NT2/D1 (cell line): Measurements from ENCODE around the gene SLC35D2.
A peak's percentile ranks its signal among the peaks of the same experiment; 100 is the strongest.

Experiments
- DNase-seq: peaks from one replicate; pipeline ENCODE4 v3.0.0-alpha.2; 2011; ENCODE audit warnings: low read depth, low spot score
- H3K27me3 ChIP-seq: 2 replicates; pipeline ENCODE4 v1.6.0; 2011; ENCODE audit warnings: mild to moderate bottlenecking; ENCODE audit not compliant: insufficient read length, insufficient read depth
- H3K36me3 ChIP-seq: 2 replicates; pipeline ENCODE4 v1.6.1; 2011; ENCODE audit warnings: mild to moderate bottlenecking, low read length, mixed read lengths; ENCODE audit not compliant: insufficient read depth, insufficient read length
- H3K4me1 ChIP-seq: 2 replicates; pipeline ENCODE4 v1.5.1; 2011; ENCODE audit not compliant: insufficient read depth, insufficient read length
- H3K4me3 ChIP-seq: 2 replicates; pipeline ENCODE4 v1.5.1; 2011; ENCODE audit warnings: low read depth; ENCODE audit not compliant: insufficient read length
- H3K9ac ChIP-seq: 2 replicates; pipeline ENCODE4 v1.6.0; 2011; ENCODE audit warnings: low read depth; ENCODE audit not compliant: insufficient read length
- H3K9me3 ChIP-seq: 2 replicates; pipeline ENCODE4 v1.5.1; 2011; ENCODE audit warnings: mild to moderate bottlenecking, low read length; ENCODE audit not compliant: insufficient read depth
- SUZ12 ChIP-seq: IDR thresholded peaks from 2 replicates; pipeline ENCODE4 v1.6.1; 2011; ENCODE audit not compliant: insufficient read length, insufficient read depth; ENCODE audit errors: extremely low read depth
- YY1 ChIP-seq: IDR thresholded peaks from 2 replicates; pipeline ENCODE4 v1.6.1; 2011; ENCODE audit not compliant: insufficient read length, insufficient read depth
- ZNF274 ChIP-seq: IDR thresholded peaks from 2 replicates; pipeline ENCODE4 v1.6.1; 2011; ENCODE audit warnings: mild to moderate bottlenecking, low read depth, low read length

SLC35D2 gene

GRCh38 chr9:96394832-96395496, 11.5 kb upstream of the SLC35D2 start:
- Histone ChIP-seq H3K36me3 (peaks cover 79% of the 10 kb centered on the region), H3K9ac (no peak overlapping the region), H3K4me1 (no peaks in the 10 kb centered on the region), H3K4me3 (no peak overlapping the region), H3K9me3 (no peaks in the 10 kb centered on the region), H3K27me3 (no peaks in the 10 kb centered on the region)
- TF ChIP-seq ZNF274 (no peak), YY1 (no peak), SUZ12 (no peak)
- DNase-seq: no peak

- H3K36me3 ChIP-seq: peaks cover 90% of the 10 kb centered on the region
- H3K9ac ChIP-seq: no peak overlapping the region
- H3K4me3 ChIP-seq: no peak overlapping the region
- H3K27me3 ChIP-seq: no peaks in the 10 kb centered on the region
- H3K4me1 ChIP-seq: no peaks in the 10 kb centered on the region
- no peaks in the 10 kb centered on the region for H3K9me3 ChIP-seq
- TF ChIP-seq YY1: no peak
- TF ChIP-seq SUZ12: no peak
- no peak for TF ChIP-seq ZNF274
- no peak for DNase-seq
Observed at GRCh38 chr9:96392263-96392662, 8.8 kb upstream of the SLC35D2 start.

- H3K9me3 ChIP-seq: no peaks in the 10 kb centered on the region
- no peaks in the 10 kb centered on the region for H3K27me3 ChIP-seq
- H3K9ac ChIP-seq: no peak overlapping the region
- H3K4me3 ChIP-seq: no peak overlapping the region
- no peaks in the 10 kb centered on the region for H3K4me1 ChIP-seq
- H3K36me3 ChIP-seq: peaks cover 92% of the 10 kb centered on the region
- DNase-seq: no peak
- TF ChIP-seq YY1 (no peak), ZNF274 (no peak), SUZ12 (no peak)
Observed at GRCh38 chr9:96391021-96391765, 7.7 kb upstream of the SLC35D2 start.

GRCh38 chr9:96388144-96388543, 4.6 kb upstream of the SLC35D2 start:
- H3K36me3 ChIP-seq: peaks cover 77% of the 10 kb centered on the region

GRCh38 chr9:96386157-96386556, 2.6 kb upstream of the SLC35D2 start:
- TF ChIP-seq ZNF274: no peak
- no peak for TF ChIP-seq SUZ12
- TF ChIP-seq YY1: no peak
- Histone ChIP-seq H3K36me3 (peaks cover 64% of the 10 kb centered on the region), H3K9me3 (no peaks in the 10 kb centered on the region), H3K4me1 (no peaks in the 10 kb centered on the region), H3K27me3 (no peaks in the 10 kb centered on the region), H3K4me3 (no peak overlapping the region), H3K9ac (no peak overlapping the region)
- DNase-seq: no peak

More at GRCh38 chr9:96388144-96388543, 4.6 kb upstream of the SLC35D2 start:
- no peaks in the 10 kb centered on the region for H3K9me3 ChIP-seq
- TF ChIP-seq SUZ12 (no peak), YY1 (no peak)
- H3K9ac ChIP-seq: no peak overlapping the region
- no peaks in the 10 kb centered on the region for H3K4me1 ChIP-seq
- no peak overlapping the region for H3K4me3 ChIP-seq
- no peaks in the 10 kb centered on the region for H3K27me3 ChIP-seq
- no peak for DNase-seq

GRCh38 chr9:96382839-96383164, 709 bp downstream of the SLC35D2 start:
- Histone ChIP-seq H3K4me3 (peak overlapping the region; percentile 49), H3K4me1 (no peaks in the 10 kb centered on the region), H3K27me3 (no peaks in the 10 kb centered on the region), H3K9ac (peak overlapping the region; percentile 69), H3K36me3 (peaks cover 43% of the 10 kb centered on the region), H3K9me3 (no peaks in the 10 kb centered on the region)
- TF ChIP-seq ZNF274: no peak
- TF ChIP-seq YY1: no peak
- TF ChIP-seq SUZ12: no peak
- no peak for DNase-seq

GRCh38 chr9:96382175-96382574, 1.3 kb downstream of the SLC35D2 start:
- TF ChIP-seq ZNF274 (no peak), YY1 (no peak), SUZ12 (no peak)
- H3K4me1 ChIP-seq: no peaks in the 10 kb centered on the region
- H3K9me3 ChIP-seq: no peaks in the 10 kb centered on the region
- no peak overlapping the region for H3K4me3 ChIP-seq
- H3K9ac ChIP-seq: no peak overlapping the region
- DNase-seq: no peak
- peaks cover 37% of the 10 kb centered on the region for H3K36me3 ChIP-seq
- H3K27me3 ChIP-seq: no peaks in the 10 kb centered on the region
